CD4-positive, alpha-beta T cell treated with Interleukin-10 for 1 hour (primary cell): Measurements from ENCODE around the gene CIAO2B.
"Not testable (repeated sequence)": the region's sequence is repeated elsewhere in the genome, so short reads cannot be mapped to it uniquely, and the experiment has no call there.

Experiments used
- DNase-seq: peaks from one replicate; pipeline ENCODE4 v3.0.0-alpha.2; 2020

The CIAO2B gene

GRCh38 chr16:66934138-66934838, at the start of gene CIAO2B:
Gene CIAO2B (minus strand): TSS chr16:66934402. CDS start chr16:66934364, 38 bp downstream.
- DNase-seq: peak; percentile 90

- no peak for DNase-seq
Measured at GRCh38 chr16:66983033-66983432, 48.8 kb upstream of the CIAO2B start.

- DNase-seq: no peak
Measured at GRCh38 chr16:66979011-66979717, 45.0 kb upstream of the CIAO2B start.

GRCh38 chr16:66977341-66978113, 43.3 kb upstream of the CIAO2B start:
- DNase-seq: peak; percentile 87

GRCh38 chr16:66976746-66977145, 42.5 kb upstream of the CIAO2B start:
- no peak for DNase-seq

GRCh38 chr16:66975302-66975893, 41.2 kb upstream of the CIAO2B start:
- no peak for DNase-seq

GRCh38 chr16:66974932-66975246, 40.7 kb upstream of the CIAO2B start:
- DNase-seq: peak; percentile 74

- not testable (repeated sequence) for DNase-seq
Measured at GRCh38 chr16:66974156-66974931, 40.1 kb upstream of the CIAO2B start.

- DNase-seq: no peak
Measured at GRCh38 chr16:66973716-66974115, 39.5 kb upstream of the CIAO2B start.

GRCh38 chr16:66972983-66973382, 38.8 kb upstream of the CIAO2B start:
- DNase-seq: no peak

- no peak for DNase-seq
Measured at GRCh38 chr16:66970775-66971720, 36.8 kb upstream of the CIAO2B start.

- DNase-seq: no peak
Measured at GRCh38 chr16:66968847-66969246, 34.6 kb upstream of the CIAO2B start.

GRCh38 chr16:66964049-66964448, 29.8 kb upstream of the CIAO2B start:
- no peak for DNase-seq

- no peak for DNase-seq
Measured at GRCh38 chr16:66961914-66962313, 27.7 kb upstream of the CIAO2B start.

- peak; percentile 65 for DNase-seq
Measured at GRCh38 chr16:66961065-66961744, 27.0 kb upstream of the CIAO2B start, which contains the start of gene CES3. Gene CES3 (plus strand): TSS chr16:66961266. CDS start chr16:66961308, 42 bp downstream.

- DNase-seq: no peak
Measured at GRCh38 chr16:66960270-66960669, 26.1 kb upstream of the CIAO2B start.

GRCh38 chr16:66959704-66960161, 25.5 kb upstream of the CIAO2B start:
- no peak for DNase-seq

GRCh38 chr16:66958857-66959703, 24.9 kb upstream of the CIAO2B start:
- DNase-seq: no peak

GRCh38 chr16:66956154-66956457, 21.9 kb upstream of the CIAO2B start:
- not testable (repeated sequence) for DNase-seq
